T-helper 2 cell (primary cell): ENCODE measurements around the gene ANK3.
A peak's percentile ranks its signal among the peaks of the same experiment; 100 is the strongest.

Experiments used
- DNase-seq, 5 experiments: peaks; one replicate each; pipeline versions ENCODE4 v3.0.0 to v3.0.0-alpha.2; 2012 to 2022

Gene ANK3

GRCh38 chr10:60134548-60134947 is 255.1 kb downstream of the ANK3 start:
- no peak for DNase-seq

DNA sequence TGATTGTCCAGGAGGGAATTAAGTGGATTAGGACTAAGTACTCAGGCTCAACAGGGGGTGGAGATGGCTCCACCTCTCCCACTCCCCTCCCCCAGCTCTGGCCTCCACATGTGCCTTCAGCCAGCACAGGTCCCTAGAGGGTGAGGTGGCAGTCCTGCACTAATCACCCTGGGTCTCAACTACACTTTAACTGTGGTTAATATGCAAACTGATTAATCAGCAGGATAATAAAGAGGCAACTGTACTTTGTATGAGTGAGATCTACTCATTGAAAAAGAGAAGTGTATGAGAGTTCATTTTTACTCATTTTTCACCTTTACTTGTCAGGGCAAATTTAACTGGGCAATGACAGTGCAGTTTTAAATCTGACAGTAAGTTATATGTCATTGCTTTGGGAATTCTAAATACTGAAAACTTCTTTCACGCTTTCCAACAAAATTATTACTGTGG is 259.5 kb downstream of the ANK3 start:
- no peak for DNase-seq

GRCh38 chr10:60125895-60126294 is 263.8 kb downstream of the ANK3 start:
- DNase-seq: no peak

DNA sequence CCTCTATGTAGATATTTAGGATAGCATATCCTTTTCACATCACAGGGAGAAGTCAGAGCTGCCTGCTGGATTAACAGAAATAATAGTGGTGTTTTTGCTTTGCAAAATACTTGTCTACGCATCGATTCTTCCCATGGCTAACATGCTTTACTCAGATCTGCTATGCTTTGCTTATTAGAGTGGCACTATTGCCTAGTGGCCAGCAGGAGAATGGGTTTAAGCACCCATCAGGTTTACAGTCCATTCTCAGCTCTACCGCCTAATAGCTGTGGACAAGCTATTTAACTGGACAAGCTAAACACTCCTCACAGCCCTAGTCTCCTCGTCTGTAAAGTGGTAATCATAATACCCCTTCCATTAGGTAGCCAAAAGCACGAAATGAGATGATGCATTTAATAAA is 265.1 kb downstream of the ANK3 start:
- DNase-seq: no peak

DNA sequence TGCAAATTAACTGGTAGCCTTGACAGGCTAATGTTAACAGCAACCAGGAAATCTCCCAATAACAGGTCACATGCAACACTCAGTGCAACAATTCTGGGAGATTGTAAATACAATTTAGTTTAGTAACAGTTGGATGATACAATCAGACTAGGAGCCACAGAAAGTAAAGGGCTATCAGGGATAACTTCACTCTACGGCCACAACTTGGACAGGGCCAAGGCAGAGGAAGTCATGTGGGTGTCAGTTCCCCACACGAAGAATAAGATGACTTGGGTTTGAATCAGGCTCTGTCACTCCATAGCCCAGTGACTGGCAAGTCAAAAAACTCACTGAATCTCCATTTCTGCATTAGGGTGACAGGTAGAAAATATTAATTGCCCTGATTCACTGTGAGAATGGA is 266.0 kb downstream of the ANK3 start:
- DNase-seq: no peak

GRCh38 chr10:60123172-60123571 is 266.5 kb downstream of the ANK3 start:
- DNase-seq: no peak

- no peak for DNase-seq
These were observed 267.5 kb downstream of the ANK3 start for GRCh38 chr10:60122190-60122589.

- DNase-seq: peak in 1 of 5 experiments; percentile 62
These were observed 274.7 kb downstream of the ANK3 start for GRCh38 chr10:60114765-60115586.

DNA sequence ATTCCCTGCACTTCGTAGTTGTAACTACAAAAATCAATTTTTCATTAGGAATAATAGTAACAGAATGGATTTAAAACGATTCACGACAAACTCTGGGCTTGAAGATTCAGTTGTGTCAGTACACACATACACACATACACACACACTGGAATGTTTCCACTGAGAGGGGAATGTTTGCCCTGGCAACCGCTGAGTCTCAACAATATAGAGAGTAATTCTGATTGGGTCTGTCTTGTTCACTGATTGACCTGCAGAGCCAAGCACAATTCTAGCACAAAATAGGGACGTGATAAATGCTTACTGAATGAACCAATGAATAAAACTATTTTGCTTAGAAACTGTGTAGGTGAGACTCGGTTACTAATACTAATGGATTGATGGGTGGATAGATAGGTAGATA is 278.9 kb downstream of the ANK3 start:
- DNase-seq: no peak

- no peak for DNase-seq
These were observed 282.2 kb downstream of the ANK3 start for GRCh38 chr10:60107308-60107976.

GRCh38 chr10:60105295-60105695 is 284.4 kb downstream of the ANK3 start:
- no peak for DNase-seq

- DNase-seq: no peak
These were observed 287.9 kb downstream of the ANK3 start for GRCh38 chr10:60101821-60102220.

DNA sequence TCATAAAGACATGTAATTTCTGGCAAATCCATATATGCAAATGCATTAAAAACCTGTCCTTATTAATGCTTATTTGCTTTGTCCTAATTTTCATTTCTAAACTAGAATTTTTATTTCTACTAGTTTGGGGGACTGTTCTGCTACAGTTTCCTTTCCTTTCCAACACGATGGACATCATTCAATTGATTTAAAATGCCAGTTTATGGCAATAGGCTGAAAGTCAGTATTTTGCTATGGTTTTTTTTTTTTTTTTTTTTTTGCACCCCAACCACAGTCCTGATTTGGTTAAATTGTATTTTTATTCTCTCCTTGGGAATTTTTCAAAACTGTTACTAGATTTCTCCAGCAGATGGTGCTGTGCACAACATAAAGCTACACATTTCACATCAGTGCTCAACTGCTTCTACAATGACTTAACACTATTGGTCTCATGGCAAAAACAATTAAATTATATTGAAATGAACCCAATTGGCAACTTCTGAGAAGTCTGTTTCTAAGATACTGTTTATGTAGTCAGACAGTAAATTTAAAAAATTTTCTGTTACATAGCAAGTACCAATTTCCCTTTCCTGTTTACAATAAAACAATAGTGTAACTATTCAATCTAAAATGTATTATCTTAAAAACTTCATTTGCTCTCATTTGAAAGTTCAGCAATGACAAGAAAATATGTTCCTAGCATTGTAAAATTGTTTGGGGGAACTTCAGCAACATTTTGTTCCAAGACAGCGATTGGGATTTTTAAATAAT is 289.5 kb downstream of the ANK3 start:
- DNase-seq: peak in 1 of 5 experiments; percentile 45

- peak in 1 of 5 experiments; percentile 18 for DNase-seq
These were observed 290.7 kb downstream of the ANK3 start for GRCh38 chr10:60098677-60099601.

DNA sequence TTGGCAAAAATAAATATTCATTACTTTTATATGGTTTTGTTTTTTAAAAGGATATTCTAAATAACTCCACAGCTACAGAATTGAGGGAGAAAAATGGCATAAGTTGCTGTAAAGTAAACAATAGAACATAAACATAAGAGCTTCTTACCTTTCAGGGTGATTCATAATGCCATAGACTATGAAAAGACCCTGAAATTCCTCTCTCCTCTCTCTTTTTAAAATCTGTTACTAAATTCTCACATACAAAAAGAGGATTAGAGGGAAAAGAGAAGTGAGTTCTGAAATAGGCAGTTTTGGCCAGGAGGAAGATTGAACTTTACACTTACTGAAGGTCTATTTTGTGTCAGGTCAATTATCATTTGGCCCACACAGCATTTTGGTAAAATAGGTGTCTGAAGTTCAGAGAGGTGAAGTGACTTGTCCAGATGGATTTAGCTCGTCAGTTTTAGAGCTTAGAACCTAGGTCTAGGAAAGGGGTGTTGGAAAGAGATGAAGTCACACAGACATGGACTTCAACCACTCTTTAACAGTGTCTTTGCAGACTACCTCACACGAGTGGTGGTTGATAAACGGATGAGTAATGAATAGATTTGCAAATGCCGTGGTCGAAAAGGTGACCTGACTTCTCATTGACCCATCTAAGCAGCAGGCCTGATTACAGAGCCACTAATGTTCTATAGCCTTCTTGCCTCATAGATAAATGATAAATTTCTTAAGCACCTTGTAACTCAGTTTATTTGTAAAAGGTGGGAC is 292.7 kb downstream of the ANK3 start:
- no peak for DNase-seq

GRCh38 chr10:60093317-60093716 is 296.4 kb downstream of the ANK3 start:
- no peak for DNase-seq

- DNase-seq: no peak
These were observed 302.8 kb downstream of the ANK3 start for GRCh38 chr10:60086862-60087261.

DNA sequence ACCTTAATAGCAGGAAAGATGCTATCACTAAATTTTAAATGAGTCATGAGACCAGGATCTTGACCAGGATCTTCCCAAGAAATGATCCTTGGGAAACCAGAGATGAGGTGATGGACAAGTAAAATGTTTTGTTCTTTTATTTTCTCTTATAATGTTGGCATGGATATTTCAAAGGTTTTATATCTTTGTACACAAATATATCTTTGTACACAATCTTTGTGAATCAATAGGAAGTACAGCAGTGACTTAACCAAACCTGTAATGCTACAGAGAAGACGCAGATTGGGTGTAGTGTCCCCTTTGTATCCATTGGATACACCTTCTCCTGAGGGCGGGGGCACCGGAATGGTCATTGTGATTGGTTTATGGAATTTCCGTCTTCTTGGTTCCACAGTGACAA is 303.3 kb downstream of the ANK3 start:
- no peak for DNase-seq

- no peak for DNase-seq
These were observed 306.8 kb downstream of the ANK3 start for GRCh38 chr10:60082744-60083344.

GRCh38 chr10:60082341-60082740 is 307.3 kb downstream of the ANK3 start:
- DNase-seq: no peak
